Activated naive CD8-positive, alpha-beta T cell treated with anti-CD3 and anti-CD28 coated beads, Interleukin-2, amount 50 U/mL, for 24 hours (primary cell): Measurements from ENCODE around the gene CD1E.

ENCODE experiments used
- ATAC-seq: fragments of 150-1000 bp; cut with Tn5 transposase; one replicate; pipeline ENCODE4 v1.10.0; 2021
- DNase-seq: peaks from one replicate; pipeline ENCODE4 v3.0.0; 2021
- H3K27ac Mint-ChIP-seq: one replicate; pipeline ENCODE4 v1.8.0; 2021; ENCODE audit warnings: mild to moderate bottlenecking, mixed read lengths
- H3K27me3 Mint-ChIP-seq: one replicate; pipeline ENCODE4 v1.8.0; 2021; ENCODE audit warnings: mixed read lengths
- H3K36me3 Mint-ChIP-seq: one replicate; pipeline ENCODE4 v1.8.0; 2021; ENCODE audit warnings: low read depth, mixed read lengths
- H3K4me1 Mint-ChIP-seq: one replicate; pipeline ENCODE4 v1.8.0; 2021; ENCODE audit warnings: mixed read lengths
- H3K4me3 Mint-ChIP-seq: one replicate; pipeline ENCODE4 v1.8.0; 2021; ENCODE audit warnings: mild to moderate bottlenecking, moderate library complexity, mixed read lengths
- H3K9me3 Mint-ChIP-seq: one replicate; pipeline ENCODE4 v1.8.0; 2021; ENCODE audit warnings: mixed read lengths

Gene CD1E

GRCh38 chr1:158353303-158354075, at the start of gene CD1E:
Gene CD1E, plus strand, starts transcription at chr1:158353894. Its CDS starts 95 bp downstream, at chr1:158353989.
- Mint-ChIP-seq H3K4me1 (peaks cover 6% of the 10 kb centered on the region), H3K9me3 (no peaks in the 10 kb centered on the region), H3K27me3 (peaks cover 41% of the 10 kb centered on the region), H3K4me3 (no peak within 1 kb of the TSS), H3K27ac (no peak within 1 kb of the TSS), H3K36me3 (no peaks in the 10 kb centered on the region)
- DNase-seq: no peak
- no peak for ATAC-seq

GRCh38 chr1:158310623-158311022, 43.1 kb upstream of the CD1E start:
- no peak overlapping the region for H3K27ac Mint-ChIP-seq

DNA sequence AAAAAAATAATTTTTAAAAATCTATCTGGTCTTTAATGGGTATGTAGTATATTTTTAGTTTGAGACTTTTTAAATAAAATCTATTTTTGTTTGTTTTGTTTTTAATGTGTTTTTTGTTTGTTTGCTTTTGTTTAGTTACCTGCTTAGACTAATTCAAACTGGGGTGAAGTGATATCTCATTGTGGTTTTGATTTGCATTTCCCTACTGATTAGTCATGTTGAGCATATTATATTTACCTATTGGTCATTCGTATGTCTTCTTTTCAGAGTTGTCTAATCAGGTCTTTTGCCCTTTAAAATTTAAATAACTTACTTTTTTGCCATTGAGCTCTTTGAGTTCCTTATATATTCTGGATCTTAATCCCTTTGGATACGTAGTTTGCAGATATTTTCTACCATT, 42.6 kb upstream of the CD1E start:
- Mint-ChIP-seq H3K27ac (no peak overlapping the region), H3K9me3 (peaks cover 9% of the 10 kb centered on the region), H3K27me3 (no peaks in the 10 kb centered on the region), H3K36me3 (no peaks in the 10 kb centered on the region), H3K4me1 (peaks cover 5% of the 10 kb centered on the region), H3K4me3 (no peak overlapping the region)
- DNase-seq (no peak), ATAC-seq (no peak)

More at GRCh38 chr1:158310623-158311022, 43.1 kb upstream of the CD1E start:
- Mint-ChIP-seq H3K36me3 (no peaks in the 10 kb centered on the region), H3K9me3 (peaks cover 9% of the 10 kb centered on the region), H3K4me3 (no peak overlapping the region), H3K4me1 (peaks cover 5% of the 10 kb centered on the region), H3K27me3 (no peaks in the 10 kb centered on the region)
- no peak for DNase-seq
- no peak for ATAC-seq

GRCh38 chr1:158323866-158324265, 29.8 kb upstream of the CD1E start:
- Mint-ChIP-seq H3K4me3 (no peak overlapping the region), H3K36me3 (peaks cover 2% of the 10 kb centered on the region), H3K4me1 (peaks cover 7% of the 10 kb centered on the region), H3K27ac (no peak overlapping the region), H3K27me3 (peaks cover 14% of the 10 kb centered on the region), H3K9me3 (peaks cover 14% of the 10 kb centered on the region)
- DNase-seq (no peak), ATAC-seq (no peak)

- Mint-ChIP-seq H3K36me3 (peaks cover 2% of the 10 kb centered on the region), H3K27me3 (peaks cover 14% of the 10 kb centered on the region), H3K9me3 (peaks cover 14% of the 10 kb centered on the region), H3K4me3 (no peak overlapping the region), H3K27ac (no peak overlapping the region), H3K4me1 (peaks cover 7% of the 10 kb centered on the region)
- ATAC-seq (no peak), DNase-seq (no peak)
Observed at GRCh38 chr1:158324395-158324794, 29.3 kb upstream of the CD1E start.

- H3K4me1 Mint-ChIP-seq: peaks cover 4% of the 10 kb centered on the region
- ATAC-seq: no peak
- peaks cover 8% of the 10 kb centered on the region for H3K9me3 Mint-ChIP-seq
- H3K4me3 Mint-ChIP-seq: no peak overlapping the region
- H3K36me3 Mint-ChIP-seq: peaks cover 2% of the 10 kb centered on the region
- H3K27ac Mint-ChIP-seq: no peak overlapping the region
- no peak for DNase-seq
- H3K27me3 Mint-ChIP-seq: peaks cover 5% of the 10 kb centered on the region
Observed at GRCh38 chr1:158327481-158327880, 26.2 kb upstream of the CD1E start.

- no peaks in the 10 kb centered on the region for H3K9me3 Mint-ChIP-seq
- H3K4me3 Mint-ChIP-seq: no peak overlapping the region
- ATAC-seq (no peak), DNase-seq (no peak)
- no peak overlapping the region for H3K27ac Mint-ChIP-seq
- no peaks in the 10 kb centered on the region for H3K36me3 Mint-ChIP-seq
- H3K4me1 Mint-ChIP-seq: peaks cover 6% of the 10 kb centered on the region
- H3K27me3 Mint-ChIP-seq: peaks cover 2% of the 10 kb centered on the region
Observed at GRCh38 chr1:158328426-158328825, 25.3 kb upstream of the CD1E start.

DNA sequence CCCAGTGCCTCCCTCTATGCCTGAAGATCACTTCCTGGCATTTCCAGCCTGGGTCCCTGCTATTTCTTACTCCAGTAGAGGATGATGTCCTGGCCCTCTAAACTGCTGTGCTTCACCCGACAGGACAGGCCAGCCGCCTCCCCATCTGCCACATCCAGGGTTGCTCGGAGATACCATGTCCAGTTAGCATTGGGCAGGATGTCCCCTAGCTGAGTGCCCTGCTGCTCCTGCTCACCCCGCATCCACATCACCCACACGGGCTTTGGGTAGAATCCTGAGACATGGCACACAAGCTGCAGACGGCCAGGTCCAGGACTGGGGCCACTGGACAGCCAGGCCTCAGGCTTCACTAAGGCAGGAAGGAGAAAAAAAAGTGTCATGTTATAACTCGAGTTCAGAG, 24.4 kb upstream of the CD1E start:
- H3K27me3 Mint-ChIP-seq: peaks cover 2% of the 10 kb centered on the region
- ATAC-seq (no peak), DNase-seq (no peak)
- peaks cover 13% of the 10 kb centered on the region for H3K4me1 Mint-ChIP-seq
- no peak overlapping the region for H3K4me3 Mint-ChIP-seq
- no peaks in the 10 kb centered on the region for H3K9me3 Mint-ChIP-seq
- H3K36me3 Mint-ChIP-seq: no peaks in the 10 kb centered on the region
- no peak overlapping the region for H3K27ac Mint-ChIP-seq

DNA sequence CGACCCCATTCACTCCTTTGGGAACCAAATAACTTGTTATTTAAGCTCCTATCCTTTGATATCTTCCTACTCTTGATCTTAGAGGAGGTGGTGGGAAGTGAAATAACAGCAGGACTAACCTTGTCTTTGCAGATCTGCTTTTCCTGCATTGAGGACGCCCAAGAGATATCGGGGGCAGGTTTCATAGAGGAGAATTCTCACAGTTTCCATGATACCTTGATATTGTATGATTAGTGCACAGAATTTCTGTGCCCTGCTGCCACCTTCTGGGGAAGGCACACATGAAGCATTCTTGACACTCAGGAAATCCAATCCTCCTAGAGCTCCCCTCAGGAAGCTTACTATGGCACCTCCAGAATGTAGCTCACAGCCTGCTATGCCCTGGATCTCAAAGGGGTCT, 24.0 kb upstream of the CD1E start:
- Mint-ChIP-seq H3K4me3 (no peak overlapping the region), H3K27me3 (peaks cover 5% of the 10 kb centered on the region), H3K27ac (no peak overlapping the region), H3K4me1 (peaks cover 13% of the 10 kb centered on the region), H3K9me3 (no peaks in the 10 kb centered on the region), H3K36me3 (no peaks in the 10 kb centered on the region)
- DNase-seq (peak; percentile 17), ATAC-seq (peak; percentile 40)

DNA sequence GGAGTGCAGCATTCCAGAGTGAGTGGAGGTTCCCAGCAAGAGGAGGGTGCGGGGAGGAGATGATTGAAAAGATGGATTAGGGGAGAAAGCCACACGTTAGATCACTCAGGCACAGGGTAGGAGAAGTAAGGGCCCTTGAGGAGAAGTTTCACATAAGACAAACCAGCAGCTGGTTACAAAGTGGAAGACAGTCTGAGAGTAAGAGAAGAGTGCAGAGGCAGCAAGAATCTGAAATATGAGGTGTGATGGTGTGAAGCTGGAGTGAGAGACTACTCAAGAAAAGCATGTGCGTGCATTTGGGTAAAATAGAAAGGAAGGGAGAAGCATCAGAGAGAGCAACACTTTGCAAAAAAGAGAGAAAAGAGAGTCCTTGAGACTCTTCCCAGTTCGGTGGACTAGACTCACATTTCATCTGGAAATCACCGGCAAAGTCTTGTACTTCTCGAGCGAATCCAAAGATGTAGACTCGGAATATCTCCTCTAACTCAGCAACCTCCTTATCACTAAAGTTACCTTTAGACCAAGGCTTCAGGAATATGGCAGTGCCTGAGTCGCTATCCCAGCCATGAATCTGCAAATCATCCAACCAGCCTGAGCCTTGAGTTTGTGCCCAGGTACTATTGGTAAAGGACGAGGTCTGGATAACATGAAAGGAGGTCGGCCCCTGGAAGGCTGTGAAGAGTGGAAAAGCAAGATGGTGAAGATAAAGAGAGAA, 23.1 kb upstream of the CD1E start:
- Mint-ChIP-seq H3K4me3 (no peak overlapping the region), H3K27ac (no peak overlapping the region), H3K27me3 (peaks cover 5% of the 10 kb centered on the region), H3K4me1 (peaks cover 17% of the 10 kb centered on the region), H3K36me3 (no peaks in the 10 kb centered on the region), H3K9me3 (no peaks in the 10 kb centered on the region)
- DNase-seq: no peak
- no peak for ATAC-seq

- Mint-ChIP-seq H3K4me1 (peaks cover 17% of the 10 kb centered on the region), H3K27ac (no peak overlapping the region), H3K36me3 (no peaks in the 10 kb centered on the region), H3K27me3 (peaks cover 5% of the 10 kb centered on the region), H3K9me3 (no peaks in the 10 kb centered on the region), H3K4me3 (no peak overlapping the region)
- ATAC-seq (no peak), DNase-seq (no peak)
Observed at GRCh38 chr1:158331106-158331425, 22.6 kb upstream of the CD1E start.

GRCh38 chr1:158331481-158332150, 22.1 kb upstream of the CD1E start, which contains the start of gene CD1B:
Gene CD1B, minus strand, starts transcription at chr1:158331531. Its CDS starts 108 bp downstream, at chr1:158331423.
- DNase-seq: no peak
- Mint-ChIP-seq H3K27me3 (peaks cover 5% of the 10 kb centered on the region), H3K36me3 (no peaks in the 10 kb centered on the region), H3K27ac (no peak within 1 kb of the TSS), H3K4me3 (no peak within 1 kb of the TSS), H3K4me1 (peaks cover 17% of the 10 kb centered on the region), H3K9me3 (no peaks in the 10 kb centered on the region)
- ATAC-seq: no peak

- no peak overlapping the region for H3K27ac Mint-ChIP-seq
- ATAC-seq (no peak), DNase-seq (no peak)
- no peaks in the 10 kb centered on the region for H3K36me3 Mint-ChIP-seq
- H3K9me3 Mint-ChIP-seq: no peaks in the 10 kb centered on the region
- no peak overlapping the region for H3K4me3 Mint-ChIP-seq
- H3K27me3 Mint-ChIP-seq: peaks cover 5% of the 10 kb centered on the region
- H3K4me1 Mint-ChIP-seq: peaks cover 17% of the 10 kb centered on the region
Observed at GRCh38 chr1:158333405-158334155, 20.1 kb upstream of the CD1E start.

- ATAC-seq (no peak), DNase-seq (no peak)
- peaks cover 5% of the 10 kb centered on the region for H3K27me3 Mint-ChIP-seq
- H3K4me1 Mint-ChIP-seq: peaks cover 17% of the 10 kb centered on the region
- no peak overlapping the region for H3K4me3 Mint-ChIP-seq
- no peaks in the 10 kb centered on the region for H3K9me3 Mint-ChIP-seq
- no peaks in the 10 kb centered on the region for H3K36me3 Mint-ChIP-seq
- peak overlapping the region; percentile 11 for H3K27ac Mint-ChIP-seq
Observed at GRCh38 chr1:158334526-158335212, 19.0 kb upstream of the CD1E start.
